ENCODE measurements around the gene IPO5.

The IPO5 gene

GRCh38 chr13:97953376-97953970, at the start of gene IPO5:
Gene IPO5, plus strand, starts transcription at chr13:97953675. Its CDS starts 23,022 bp downstream, at chr13:97976697.
- Histone ChIP-seq H3K27me3 (ENCODE audit: control insufficient read depth, insufficient read depth, low read length) (no peaks in the 10 kb centered on the region), H3K4me3 (ENCODE audit: low read depth, low read length) (no peak within 1 kb of the TSS), H3K4me1 (ENCODE audit: control insufficient read depth, insufficient read depth, low read length) (no peaks in the 10 kb centered on the region), H3K9ac (ENCODE audit: low read length) (no peak within 1 kb of the TSS), H3K36me3 (ENCODE audit: control insufficient read depth, insufficient read depth, low read length) (no peaks in the 10 kb centered on the region), H3K27ac (ENCODE audit: low read depth, low read length) (no peak within 1 kb of the TSS), H3K9me3 (ENCODE audit: control insufficient read depth, insufficient read depth, low read depth, low read length) (peaks cover 6% of the 10 kb centered on the region)

- H3K4me1 ChIP-seq (ENCODE audit: control insufficient read depth, insufficient read depth, low read length): no peaks in the 10 kb centered on the region
- H3K4me3 ChIP-seq (ENCODE audit: low read depth, low read length): no peak overlapping the region
- no peaks in the 10 kb centered on the region for H3K27me3 ChIP-seq (ENCODE audit: control insufficient read depth, insufficient read depth, low read length)
- no peak overlapping the region for H3K9ac ChIP-seq (ENCODE audit: low read length)
- H3K9me3 ChIP-seq (ENCODE audit: control insufficient read depth, insufficient read depth, low read depth, low read length): no peaks in the 10 kb centered on the region
- H3K27ac ChIP-seq (ENCODE audit: low read depth, low read length): no peak overlapping the region
- H3K36me3 ChIP-seq (ENCODE audit: control insufficient read depth, insufficient read depth, low read length): no peaks in the 10 kb centered on the region
These were observed 49.4 kb upstream of the IPO5 start for GRCh38 chr13:97904059-97904458.

DNA sequence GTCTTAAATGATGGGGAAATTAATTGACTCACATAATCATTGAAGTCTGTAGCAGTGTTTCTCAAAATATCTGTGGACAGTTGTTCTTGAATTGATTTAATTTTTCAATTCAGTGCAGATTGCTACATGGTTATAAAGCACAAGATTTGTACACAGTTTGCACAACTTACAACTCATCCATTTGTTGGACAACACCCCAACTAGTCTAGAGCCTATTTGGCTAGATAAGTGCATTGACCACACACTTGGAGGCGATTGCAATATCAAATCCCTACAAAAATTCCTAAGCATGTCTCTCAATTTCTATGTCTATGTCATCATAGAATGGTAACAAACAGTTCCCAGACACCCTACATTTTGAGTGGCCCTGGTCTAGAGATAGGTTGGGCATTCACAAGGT, 48.0 kb upstream of the IPO5 start:
- Histone ChIP-seq H3K9ac (ENCODE audit: low read length) (no peak overlapping the region), H3K4me3 (ENCODE audit: low read depth, low read length) (no peak overlapping the region)

GRCh38 chr13:97911311-97912138, 42.0 kb upstream of the IPO5 start:
- Histone ChIP-seq H3K9me3 (ENCODE audit: control insufficient read depth, insufficient read depth, low read depth, low read length) (peaks cover 7% of the 10 kb centered on the region; the same call in 1 of the 2 replicates), H3K36me3 (ENCODE audit: control insufficient read depth, insufficient read depth, low read length) (no peaks in the 10 kb centered on the region), H3K27me3 (ENCODE audit: control insufficient read depth, insufficient read depth, low read length) (no peaks in the 10 kb centered on the region), H3K9ac (ENCODE audit: low read length) (no peak overlapping the region), H3K4me3 (ENCODE audit: low read depth, low read length) (no peak overlapping the region), H3K27ac (ENCODE audit: low read depth, low read length) (no peak overlapping the region), H3K4me1 (ENCODE audit: control insufficient read depth, insufficient read depth, low read length) (no peaks in the 10 kb centered on the region)

More for the DNA sequence above, 48.0 kb upstream of the IPO5 start:
- H3K36me3 ChIP-seq (ENCODE audit: control insufficient read depth, insufficient read depth, low read length): no peaks in the 10 kb centered on the region
- no peak overlapping the region for H3K27ac ChIP-seq (ENCODE audit: low read depth, low read length)
- no peaks in the 10 kb centered on the region for H3K27me3 ChIP-seq (ENCODE audit: control insufficient read depth, insufficient read depth, low read length)
- H3K9me3 ChIP-seq (ENCODE audit: control insufficient read depth, insufficient read depth, low read depth, low read length): no peaks in the 10 kb centered on the region
- no peaks in the 10 kb centered on the region for H3K4me1 ChIP-seq (ENCODE audit: control insufficient read depth, insufficient read depth, low read length)

DNA sequence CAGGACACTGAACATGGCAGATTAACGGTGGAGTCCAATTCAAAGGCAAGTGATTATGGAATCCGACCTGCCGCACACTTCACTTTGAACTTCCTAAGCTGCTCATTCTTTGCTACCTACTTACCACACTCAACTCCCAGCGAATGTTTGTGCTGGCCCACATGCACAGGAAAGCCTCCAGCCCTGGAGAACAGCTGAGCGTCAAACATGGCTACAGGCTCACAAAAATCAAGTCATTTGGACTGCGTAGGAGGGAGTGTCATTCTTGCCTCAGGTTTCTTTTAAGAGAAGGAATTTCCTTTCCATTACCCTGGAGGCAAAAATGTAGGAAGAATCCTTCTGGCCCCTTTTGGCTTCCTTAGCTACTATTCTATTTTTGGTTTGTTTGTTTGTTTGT, 41.3 kb upstream of the IPO5 start:
- Histone ChIP-seq H3K4me1 (ENCODE audit: control insufficient read depth, insufficient read depth, low read length) (no peaks in the 10 kb centered on the region), H3K4me3 (ENCODE audit: low read depth, low read length) (no peak overlapping the region), H3K9me3 (ENCODE audit: control insufficient read depth, insufficient read depth, low read depth, low read length) (peaks cover 7% of the 10 kb centered on the region; the same call in 1 of the 2 replicates), H3K27me3 (ENCODE audit: control insufficient read depth, insufficient read depth, low read length) (no peaks in the 10 kb centered on the region), H3K36me3 (ENCODE audit: control insufficient read depth, insufficient read depth, low read length) (no peaks in the 10 kb centered on the region), H3K27ac (ENCODE audit: low read depth, low read length) (no peak overlapping the region), H3K9ac (ENCODE audit: low read length) (no peak overlapping the region)

DNA sequence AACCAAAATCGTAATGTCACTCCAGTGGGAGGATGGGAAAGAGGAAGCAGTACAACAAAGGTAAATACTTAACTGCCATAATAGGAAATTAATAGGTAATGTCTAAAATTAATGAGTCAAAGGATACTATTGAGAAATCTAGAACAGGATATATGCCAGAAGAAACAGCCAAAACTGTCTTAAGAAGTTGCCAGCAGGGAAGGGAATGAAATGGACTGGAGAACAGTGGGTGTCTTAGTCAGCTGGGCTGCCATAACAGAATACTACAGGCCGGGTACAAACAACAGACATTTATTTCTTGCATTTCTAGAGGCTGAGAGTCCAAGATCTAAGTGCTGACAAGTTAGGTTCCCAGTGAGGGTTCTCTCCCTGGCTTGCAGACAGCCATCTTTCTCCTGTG, 40.3 kb upstream of the IPO5 start:
- no peaks in the 10 kb centered on the region for H3K27me3 ChIP-seq (ENCODE audit: control insufficient read depth, insufficient read depth, low read length)
- H3K4me1 ChIP-seq (ENCODE audit: control insufficient read depth, insufficient read depth, low read length): no peaks in the 10 kb centered on the region
- no peaks in the 10 kb centered on the region for H3K36me3 ChIP-seq (ENCODE audit: control insufficient read depth, insufficient read depth, low read length)
- H3K4me3 ChIP-seq (ENCODE audit: low read depth, low read length): no peak overlapping the region
- peaks cover 7% of the 10 kb centered on the region; the same call in 1 of the 2 replicates for H3K9me3 ChIP-seq (ENCODE audit: control insufficient read depth, insufficient read depth, low read depth, low read length)
- no peak overlapping the region for H3K27ac ChIP-seq (ENCODE audit: low read depth, low read length)
- no peak overlapping the region for H3K9ac ChIP-seq (ENCODE audit: low read length)

DNA sequence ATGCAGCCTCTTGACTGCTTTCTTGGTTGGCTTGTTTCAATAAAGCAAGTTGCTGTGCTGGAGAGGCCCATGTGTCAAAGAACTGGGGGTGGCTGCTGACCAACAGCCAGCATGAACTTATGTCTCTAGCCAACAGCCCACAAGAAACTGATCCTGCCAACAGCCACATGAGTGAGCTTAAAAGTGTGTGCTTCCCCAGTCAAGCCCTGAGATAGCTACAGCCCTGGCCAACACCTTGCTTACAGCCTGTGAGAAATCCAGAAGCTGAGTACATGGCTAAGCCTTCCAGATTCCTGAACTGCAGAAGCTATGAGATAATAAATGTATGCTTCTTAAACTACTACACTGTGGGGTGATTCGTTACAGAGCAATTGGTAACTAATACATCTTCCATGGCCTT, 38.9 kb upstream of the IPO5 start:
- Histone ChIP-seq H3K9me3 (ENCODE audit: control insufficient read depth, insufficient read depth, low read depth, low read length) (peaks cover 7% of the 10 kb centered on the region; the same call in 1 of the 2 replicates), H3K36me3 (ENCODE audit: control insufficient read depth, insufficient read depth, low read length) (no peaks in the 10 kb centered on the region), H3K27ac (ENCODE audit: low read depth, low read length) (no peak overlapping the region), H3K27me3 (ENCODE audit: control insufficient read depth, insufficient read depth, low read length) (no peaks in the 10 kb centered on the region), H3K4me1 (ENCODE audit: control insufficient read depth, insufficient read depth, low read length) (no peaks in the 10 kb centered on the region), H3K4me3 (ENCODE audit: low read depth, low read length) (no peak overlapping the region), H3K9ac (ENCODE audit: low read length) (no peak overlapping the region)

GRCh38 chr13:97921176-97921816, 32.2 kb upstream of the IPO5 start:
- Histone ChIP-seq H3K9me3 (ENCODE audit: control insufficient read depth, insufficient read depth, low read depth, low read length) (no peaks in the 10 kb centered on the region), H3K9ac (ENCODE audit: low read length) (no peak overlapping the region), H3K27ac (ENCODE audit: low read depth, low read length) (no peak overlapping the region), H3K27me3 (ENCODE audit: control insufficient read depth, insufficient read depth, low read length) (no peaks in the 10 kb centered on the region), H3K4me1 (ENCODE audit: control insufficient read depth, insufficient read depth, low read length) (no peaks in the 10 kb centered on the region), H3K4me3 (ENCODE audit: low read depth, low read length) (no peak overlapping the region), H3K36me3 (ENCODE audit: control insufficient read depth, insufficient read depth, low read length) (no peaks in the 10 kb centered on the region)

- no peaks in the 10 kb centered on the region for H3K36me3 ChIP-seq (ENCODE audit: control insufficient read depth, insufficient read depth, low read length)
- H3K27ac ChIP-seq (ENCODE audit: low read depth, low read length): no peak overlapping the region
- H3K4me3 ChIP-seq (ENCODE audit: low read depth, low read length): no peak overlapping the region
- no peaks in the 10 kb centered on the region for H3K4me1 ChIP-seq (ENCODE audit: control insufficient read depth, insufficient read depth, low read length)
- no peaks in the 10 kb centered on the region for H3K9me3 ChIP-seq (ENCODE audit: control insufficient read depth, insufficient read depth, low read depth, low read length)
- no peak overlapping the region for H3K9ac ChIP-seq (ENCODE audit: low read length)
- no peaks in the 10 kb centered on the region for H3K27me3 ChIP-seq (ENCODE audit: control insufficient read depth, insufficient read depth, low read length)
These were observed 25.2 kb upstream of the IPO5 start for GRCh38 chr13:97928301-97928700.

DNA sequence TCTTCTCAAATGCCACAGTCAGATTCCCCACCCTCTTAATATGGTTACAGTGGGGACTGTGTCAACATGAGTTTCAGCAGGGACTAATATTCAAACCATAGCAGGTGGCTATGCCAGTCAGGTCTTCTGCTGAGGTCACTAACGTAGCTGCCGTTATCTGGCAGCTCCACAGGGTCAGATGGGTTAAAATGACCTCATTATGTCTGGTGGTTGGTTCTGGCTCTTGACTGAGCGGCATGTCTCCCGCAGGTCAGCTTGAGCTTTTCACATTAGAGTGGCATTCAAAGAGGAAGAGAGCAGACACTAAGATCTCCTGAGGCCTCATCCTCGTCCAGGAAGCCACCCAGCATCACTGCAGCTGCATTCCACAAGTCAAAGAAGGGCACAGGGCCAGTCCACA, 21.4 kb upstream of the IPO5 start:
- no peak overlapping the region for H3K27ac ChIP-seq (ENCODE audit: low read depth, low read length)
- H3K9ac ChIP-seq (ENCODE audit: low read length): no peak overlapping the region
- H3K9me3 ChIP-seq (ENCODE audit: control insufficient read depth, insufficient read depth, low read depth, low read length): no peaks in the 10 kb centered on the region
- no peak overlapping the region for H3K4me3 ChIP-seq (ENCODE audit: low read depth, low read length)
- no peaks in the 10 kb centered on the region for H3K36me3 ChIP-seq (ENCODE audit: control insufficient read depth, insufficient read depth, low read length)
- H3K27me3 ChIP-seq (ENCODE audit: control insufficient read depth, insufficient read depth, low read length): no peaks in the 10 kb centered on the region
- H3K4me1 ChIP-seq (ENCODE audit: control insufficient read depth, insufficient read depth, low read length): peaks cover 7% of the 10 kb centered on the region; the same call in 1 of the 2 replicates

- Histone ChIP-seq H3K9ac (ENCODE audit: low read length) (no peak overlapping the region), H3K36me3 (ENCODE audit: control insufficient read depth, insufficient read depth, low read length) (no peaks in the 10 kb centered on the region), H3K27me3 (ENCODE audit: control insufficient read depth, insufficient read depth, low read length) (no peaks in the 10 kb centered on the region), H3K27ac (ENCODE audit: low read depth, low read length) (no peak overlapping the region), H3K9me3 (ENCODE audit: control insufficient read depth, insufficient read depth, low read depth, low read length) (no peaks in the 10 kb centered on the region), H3K4me1 (ENCODE audit: control insufficient read depth, insufficient read depth, low read length) (peaks cover 7% of the 10 kb centered on the region; the same call in 1 of the 2 replicates), H3K4me3 (ENCODE audit: low read depth, low read length) (no peak overlapping the region)
These were observed 20.8 kb upstream of the IPO5 start for GRCh38 chr13:97932647-97933046.

All from HUES6 (cell line).